GM18868 (cell line): Measurements from ENCODE around the gene TNIP2.
"Not testable (repeated sequence)": the region's sequence is repeated elsewhere in the genome, so short reads cannot be mapped to it uniquely, and the experiment has no call there.

Experiments used
- ATAC-seq: cut with Tn5 transposase; IDR thresholded peaks from one replicate; pipeline ENCODE4 v1.9.1; 2021; ENCODE audit warnings: mild to moderate bottlenecking, moderate library complexity; ENCODE audit not compliant: unreplicated experiment

The TNIP2 gene

GRCh38 chr4:2794486-2795299, 38.6 kb upstream of the TNIP2 start:
- ATAC-seq: no peak

- ATAC-seq: no peak
These were observed 37.7 kb upstream of the TNIP2 start for GRCh38 chr4:2793586-2794485.

- peak; percentile 64 for ATAC-seq
These were observed 36.8 kb upstream of the TNIP2 start, which contains the start of gene SH3BP2 for GRCh38 chr4:2792711-2793585. SH3BP2 (plus strand) TSS chr4:2793085; CDS start chr4:2820618, 27,533 bp downstream.

GRCh38 chr4:2792396-2792710, 36.2 kb upstream of the TNIP2 start:
- no peak for ATAC-seq

- no peak for ATAC-seq
These were observed 35.6 kb upstream of the TNIP2 start for GRCh38 chr4:2791518-2792395.

- ATAC-seq: no peak
These were observed 34.7 kb upstream of the TNIP2 start for GRCh38 chr4:2790583-2791517.

GRCh38 chr4:2789793-2790582, 33.9 kb upstream of the TNIP2 start:
- no peak for ATAC-seq

- no peak for ATAC-seq
These were observed 33.2 kb upstream of the TNIP2 start for GRCh38 chr4:2789351-2789750.

GRCh38 chr4:2788532-2789103, 32.5 kb upstream of the TNIP2 start:
- ATAC-seq: no peak

GRCh38 chr4:2788101-2788500, 32.0 kb upstream of the TNIP2 start:
- ATAC-seq: no peak

GRCh38 chr4:2787230-2788100, 31.3 kb upstream of the TNIP2 start:
- ATAC-seq: peak; percentile 67

- ATAC-seq: peak; percentile 4
These were observed 30.7 kb upstream of the TNIP2 start for GRCh38 chr4:2786794-2787229.

- ATAC-seq: peak; percentile 48
These were observed 30.1 kb upstream of the TNIP2 start for GRCh38 chr4:2786152-2786671.

GRCh38 chr4:2785613-2786012, 29.5 kb upstream of the TNIP2 start:
- no peak for ATAC-seq

GRCh38 chr4:2783790-2784189, 27.7 kb upstream of the TNIP2 start:
- no peak for ATAC-seq

GRCh38 chr4:2781911-2782310, 25.8 kb upstream of the TNIP2 start:
- no peak for ATAC-seq

- ATAC-seq: not testable (repeated sequence)
These were observed 24.5 kb upstream of the TNIP2 start for GRCh38 chr4:2780643-2781042.
